22Rv1 (cell line): ENCODE measurements around the gene DENND2A.

ENCODE experiments used
- CTCF ChIP-seq: fragments of 450-650 bp; IDR thresholded peaks from 2 replicates; pipeline ENCODE4 v1.5.1; 2017; ENCODE audit warnings: mild to moderate bottlenecking
- ZFX ChIP-seq: fragments of 450-650 bp; IDR thresholded peaks from 2 replicates; pipeline ENCODE4 v1.6.1; 2017; ENCODE audit warnings: antibody characterized with exemption, borderline replicate concordance

GRCh38 chr7:140631602-140632001 lies 9.0 kb downstream of the DENND2A start:
- TF ChIP-seq CTCF, result no peak
- TF ChIP-seq ZFX, result no peak
